Ovary (tissue), 9 donors: Measurements from ENCODE around the gene TRIP13. TPM values are rescaled to one million over a fixed set of nuclear protein-coding genes. Genes with fewer than 3 reads are reported as not detected.

ENCODE experiments used
- DNase-seq, 5 donors: peaks; one replicate each; pipeline ENCODE4 v3.0.0-alpha.2; 2019 to 2020
- H3K27ac ChIP-seq, 2 donors: fragments of 200-600 bp; one replicate each; pipeline versions ENCODE4 v1.5.1 to v1.8.0; 2019 to 2022
- H3K27me3 ChIP-seq: fragments of 200-600 bp; one replicate; pipeline ENCODE4 v1.8.0; 2022
- H3K36me3 ChIP-seq: fragments of 200-600 bp; sonication (generic); one replicate; pipeline ENCODE4 v1.5.1; 2019
- H3K4me1 ChIP-seq: one replicate; pipeline ENCODE4 v1.8.1; 2013; ENCODE audit warnings: mild to moderate bottlenecking, moderate library complexity; ENCODE audit not compliant: insufficient read depth
- H3K4me3 ChIP-seq: fragments of 200-600 bp; sonication (generic); one replicate; pipeline ENCODE4 v1.5.1; 2017
- H3K9me3 ChIP-seq, 2 donors: fragments of 200-600 bp in 1 of 2; sonication (generic) in 1 of 2; one replicate each; pipeline versions ENCODE4 v1.5.1 to v1.8.1; 2013 to 2019; ENCODE audit warnings: mild to moderate bottlenecking in 1 of 2, moderate library complexity in 1 of 2
- CTCF ChIP-seq, 3 donors: fragments of 450-650 bp in 2 of 3; fragments of 200-600 bp in 1 of 3; IDR thresholded peaks; one replicate each; pipeline versions ENCODE4 v1.5.1 to v1.8.0; 2016 to 2022; ENCODE audit warnings: antibody characterized with exemption in 3 of 3, mild to moderate bottlenecking in 1 of 3
- EP300 ChIP-seq: sonication (generic); formaldehyde crosslinking; IDR thresholded peaks from one replicate; pipeline ENCODE4 v1.6.1; 2017; ENCODE audit warnings: antibody characterized with exemption
- POLR2A ChIP-seq: fragments of 450-650 bp; IDR thresholded peaks from one replicate; pipeline ENCODE4 v1.6.1; 2017; ENCODE audit warnings: antibody characterized with exemption, mild to moderate bottlenecking, moderate library complexity
- WGBS, 3 donors: extraction: QIAGEN DNeasy Blood & Tissue Kit in 1 of 3; methylation state at CpG; one replicate each; pipeline versions ENCODE4 v1.1.5 to v1.1.7; 2013 to 2017; 5-methylcytosine and 5-hydroxymethylcytosine counted together
- intact Hi-C, 4 donors: fragments of 100-400 bp; cut with DNase I; formaldehyde crosslinking; loops; one replicate each; pipeline versions ENCODE4 v1.11.0 to v1.15.1; 2022 to 2023
- polyA plus RNA-seq, 2 donors: library from polyadenylated mRNA; stranded (reverse); fragments of 200-250 nt in 1 of 2; fragments of 350-450 nt in 1 of 2; fragmentation: Illumina TruSeq in 1 of 2; extraction: RNeasy Lipid Tissue Mini Kit (QIAGEN cat#74804) in 1 of 2; gene quantifications; one replicate each; pipeline ENCODE4 v1.2.3, GENCODE V29; 2013 to 2014
- total RNA-seq, 7 donors: library from RNA; depleted of rRNA in 2 of 7; stranded (reverse); fragments of >200 nt in 2 of 7; fragmentation: NEBNext Ultra II Directional in 3 of 7; extraction: Animal tissue kit (Norgen Biotek cat#: 25700) in 3 of 7; gene quantifications; one replicate each; pipeline versions ENCODE4 v1.1.0 to v1.2.4, GENCODE V29; 2016 to 2023
- donor health status: DM: no; HTN: no; CAD: no; lungs with moderate emphysema.
- donor health status: DM: no; HTN: no; CAD: no.
- donor health status: Bipolar disorder and iron deficiency.
- donor health status: DM: yes; HTN: yes; CAD: no.
- donor health status: DM: no; HTN: no; CAD: no.
- donor health status: DM: yes; HTN: yes; CAD: no.

Gene TRIP13
- total and polyA plus RNA-seq, 9 donors: 1.3 to 3.9 (median 2.0) TPM

GRCh38 chr5:861442-862366, 31.0 kb upstream of the TRIP13 start:
- no peaks in the 10 kb centered on the region for H3K27me3 ChIP-seq
- 74 to 79% (median 78%) methylated on average over 19 to 22 of the region's 22 CpGs for WGBS, 3 donors
- no peaks in the 10 kb centered on the region for H3K9me3 ChIP-seq
- no peak overlapping the region for H3K4me3 ChIP-seq
- H3K4me1 ChIP-seq: peaks cover 11% of the 10 kb centered on the region
- no peaks in the 10 kb centered on the region for H3K36me3 ChIP-seq
- TF ChIP-seq POLR2A: no peak
- no peak for TF ChIP-seq CTCF (IDR thresholded peaks at IDR 0.05)
- no peak for TF ChIP-seq EP300
- intact Hi-C loops: no loop called here
- DNase-seq: no peak
- no peak overlapping the region for H3K27ac ChIP-seq

DNA sequence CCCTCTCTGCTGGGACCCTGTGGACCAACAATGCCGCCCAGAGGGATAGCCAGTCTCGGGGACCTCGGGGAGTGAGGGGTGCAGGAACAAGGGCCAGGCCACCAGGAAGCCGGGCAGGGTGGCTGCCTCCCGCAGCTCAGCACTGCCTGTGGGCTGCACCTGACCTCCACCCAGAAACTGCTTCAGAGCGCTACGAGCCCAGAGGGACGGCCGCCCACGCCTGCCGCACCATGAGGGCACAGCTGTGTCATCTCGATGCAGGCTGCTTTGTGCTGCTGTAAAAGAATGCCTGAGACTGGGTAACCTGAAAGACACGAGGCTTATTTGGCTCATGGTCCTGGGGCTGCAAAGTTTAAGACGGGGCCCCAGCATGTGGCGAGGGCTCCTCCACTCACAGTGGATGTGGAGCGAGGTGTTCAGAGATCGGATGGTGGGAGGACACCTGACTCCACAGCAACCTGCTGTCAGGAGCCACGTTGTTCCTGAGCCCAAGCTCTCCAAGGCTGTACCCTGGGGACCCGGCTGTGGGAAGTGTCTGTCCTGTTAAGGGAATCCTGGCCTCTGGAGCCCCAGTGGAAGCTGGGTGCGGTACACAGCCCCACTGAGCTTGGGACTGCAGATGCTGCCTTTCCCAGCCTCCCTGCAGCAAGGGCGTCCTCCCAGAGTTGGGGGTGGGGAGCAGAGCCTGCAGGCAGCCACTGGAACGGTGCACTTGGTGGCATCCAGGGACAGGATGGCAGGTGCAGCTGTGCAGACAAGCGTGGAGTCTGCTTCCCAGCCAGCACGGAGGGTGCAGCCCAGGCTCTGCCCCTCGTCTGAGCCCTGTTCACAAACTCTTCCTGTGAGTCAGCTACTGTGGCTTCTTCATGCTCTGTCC, 30.1 kb upstream of the TRIP13 start:
- TF ChIP-seq EP300: no peak
- TF ChIP-seq POLR2A: no peak
- TF ChIP-seq CTCF (IDR thresholded peaks at IDR 0.05): no peak
- Histone ChIP-seq H3K27me3 (no peaks in the 10 kb centered on the region), H3K4me1 (peaks cover 11% of the 10 kb centered on the region), H3K27ac (no peak overlapping the region), H3K36me3 (no peaks in the 10 kb centered on the region), H3K9me3 (no peaks in the 10 kb centered on the region), H3K4me3 (no peak overlapping the region)
- DNase-seq: no peak
- intact Hi-C loops: no loop called here
- WGBS, 3 donors: 78 to 79% (median 79%) methylated on average over 24 to 25 of the region's 25 CpGs

DNA sequence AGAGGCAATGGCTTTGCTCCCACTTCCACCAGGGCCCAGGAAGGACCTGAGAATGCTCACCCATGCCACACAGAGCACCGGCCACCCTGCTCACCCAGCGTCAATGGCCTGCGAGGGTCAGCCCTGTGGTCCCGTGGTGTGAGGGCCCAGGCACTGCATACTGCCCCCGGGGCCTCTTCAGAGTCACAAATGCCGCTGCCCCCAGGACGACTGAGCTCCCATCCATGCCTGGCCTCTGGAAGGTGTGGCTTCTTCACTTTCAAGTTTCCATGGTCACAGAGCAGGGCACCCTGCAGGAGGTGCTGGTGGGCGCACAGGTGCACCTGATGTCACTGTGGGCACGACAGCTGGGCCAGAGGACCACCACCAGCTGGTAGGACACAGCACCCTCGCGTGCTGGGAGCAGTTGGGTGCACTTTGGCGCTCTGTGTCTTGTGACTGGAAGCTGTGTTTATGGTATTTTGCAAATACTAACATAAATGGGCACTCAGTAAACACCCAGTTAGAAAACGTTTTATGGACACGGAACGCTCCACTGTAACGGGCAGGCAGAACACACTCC, 29.4 kb upstream of the TRIP13 start:
- Histone ChIP-seq H3K4me1 (peaks cover 11% of the 10 kb centered on the region), H3K36me3 (no peaks in the 10 kb centered on the region)

More for the DNA sequence above, 29.4 kb upstream of the TRIP13 start:
- Histone ChIP-seq H3K27ac (no peak overlapping the region), H3K9me3 (no peaks in the 10 kb centered on the region), H3K27me3 (no peaks in the 10 kb centered on the region), H3K4me3 (no peak overlapping the region)
- intact Hi-C loops: no loop called here
- DNase-seq: no peak
- TF ChIP-seq CTCF (IDR thresholded peaks at IDR 0.05) (no peak), POLR2A (no peak), EP300 (no peak)
- WGBS, 3 donors: 87 to 88% (median 88%) methylated on average over 9 to 16 of the region's 16 CpGs
